Thymus (tissue), 11 donors: Measurements from ENCODE around the gene CD93. TPM values are rescaled to one million over a fixed set of nuclear protein-coding genes. Genes with fewer than 3 reads are reported as not detected.

ENCODE experiments used
- DNase-seq, 9 donors: peaks; one replicate each; pipeline ENCODE4 v3.0.0-alpha.2; 2013; ENCODE audit warnings: low spot score in 9 of 9, low read depth in 6 of 9, missing footprints in 1 of 9
- H3K27ac ChIP-seq, 2 donors: one replicate each; pipeline ENCODE4 v1.5.1; 2013; ENCODE audit warnings: control low read depth in 1 of 2, low read depth in 1 of 2, low read length in 1 of 2, mild to moderate bottlenecking in 1 of 2, moderate library complexity in 1 of 2
- H3K27me3 ChIP-seq, 2 donors: one replicate each; pipeline ENCODE4 v1.5.1; 2013; ENCODE audit warnings: low read length in 1 of 2; ENCODE audit not compliant: control insufficient read depth in 2 of 2, insufficient read depth in 1 of 2
- H3K36me3 ChIP-seq, 2 donors: one replicate each; pipeline ENCODE4 v1.5.1; 2013; ENCODE audit warnings: low read length in 1 of 2, mild to moderate bottlenecking in 1 of 2, moderate library complexity in 1 of 2; ENCODE audit not compliant: control insufficient read depth in 2 of 2, insufficient read depth in 2 of 2
- H3K4me1 ChIP-seq, 2 donors: one replicate each; pipeline ENCODE4 v1.5.1; 2013; ENCODE audit warnings: low read length in 2 of 2; ENCODE audit not compliant: control insufficient read depth in 2 of 2, insufficient read depth in 2 of 2
- H3K4me3 ChIP-seq, 2 donors: one replicate each; pipeline ENCODE4 v1.5.1; 2013; ENCODE audit warnings: low read length in 2 of 2, control low read depth in 1 of 2, mild to moderate bottlenecking in 1 of 2
- H3K9me3 ChIP-seq, 2 donors: one replicate each; pipeline ENCODE4 v1.5.1; 2013; ENCODE audit warnings: low read length in 1 of 2, mild to moderate bottlenecking in 1 of 2; ENCODE audit not compliant: control insufficient read depth in 2 of 2, insufficient read depth in 1 of 2
- WGBS: extraction: QIAGEN DNeasy Blood & Tissue Kit; methylation state at CpG from one replicate; pipeline ENCODE4 v1.1.7; 2013; 5-methylcytosine and 5-hydroxymethylcytosine counted together
- polyA plus RNA-seq: library from polyadenylated mRNA; stranded (reverse); fragments of 200-250 nt; gene quantifications from one replicate; pipeline ENCODE4 v1.2.3, GENCODE V29; 2013
- total RNA-seq: library from RNA; stranded (reverse); fragments of 120-200 nt; gene quantifications from one replicate; pipeline ENCODE4 v1.2.4, GENCODE V29; 2013
- donor health status: healthy.

Gene CD93
- total and polyA plus RNA-seq, 2 donors = 16.4 to 19.8 TPM

DNA sequence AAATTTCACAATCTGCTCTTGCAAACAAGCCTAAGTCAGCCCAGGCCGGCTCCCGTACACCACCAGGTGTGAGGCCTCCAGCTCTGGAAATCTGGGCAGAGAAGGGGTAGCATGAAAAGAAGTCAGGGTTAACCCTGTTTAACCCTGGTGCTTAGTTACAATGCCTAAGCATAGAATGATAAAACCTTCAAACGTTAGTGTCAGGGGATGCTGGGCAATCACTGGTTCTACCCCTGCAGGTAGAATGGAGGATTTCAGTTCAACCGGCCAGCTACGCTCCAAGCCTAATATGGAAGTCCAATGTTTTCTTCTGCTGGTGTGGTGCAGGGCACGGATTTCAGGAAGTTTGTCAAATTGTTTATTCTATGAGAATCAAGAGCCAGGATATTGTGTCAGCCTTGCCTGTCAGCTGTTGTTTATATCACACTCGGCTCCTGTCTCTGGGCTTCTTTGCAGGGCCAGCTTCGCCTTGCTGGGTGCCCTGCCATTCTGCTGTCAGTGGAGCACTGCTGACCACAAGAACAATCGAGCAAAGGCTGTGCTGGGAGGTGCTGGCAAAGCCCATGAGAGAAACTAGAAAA, 20.2 kb upstream of the CD93 start:
- no peak overlapping the region for H3K4me3 ChIP-seq
- 91% methylated on average over 9 of the region's 9 CpGs for WGBS
- no peaks in the 10 kb centered on the region for H3K36me3 ChIP-seq
- no peaks in the 10 kb centered on the region for H3K9me3 ChIP-seq
- peaks cover 0 to 10% of the 10 kb centered on the region in 2 donors for H3K4me1 ChIP-seq
- H3K27me3 ChIP-seq = no peaks in the 10 kb centered on the region
- no peak for DNase-seq
- no peak overlapping the region for H3K27ac ChIP-seq

DNA sequence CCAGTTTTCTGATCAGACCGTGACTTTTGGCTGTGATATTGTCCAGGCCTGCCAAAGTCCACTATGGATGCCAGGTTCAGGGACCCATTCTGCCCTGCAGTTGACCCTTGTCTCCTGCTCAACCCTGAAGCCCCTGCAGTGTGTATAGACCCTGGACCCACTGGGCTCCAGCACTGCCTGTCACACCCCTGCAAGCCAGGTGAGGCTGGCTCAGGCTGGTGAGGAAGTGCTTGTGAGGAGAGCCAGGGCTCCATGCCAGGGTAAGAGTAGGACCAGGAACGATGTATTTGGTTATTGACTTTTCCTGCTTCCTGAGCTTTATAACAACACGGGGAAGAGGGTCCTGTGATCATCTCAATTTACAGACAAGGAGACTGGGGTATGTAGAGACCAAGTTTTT, 19.1 kb upstream of the CD93 start:
- Histone ChIP-seq H3K27ac (no peak overlapping the region), H3K36me3 (no peaks in the 10 kb centered on the region), H3K4me1 (peaks cover 0 to 5% of the 10 kb centered on the region in 2 donors), H3K4me3 (no peak overlapping the region), H3K9me3 (no peaks in the 10 kb centered on the region), H3K27me3 (no peaks in the 10 kb centered on the region)
- WGBS = 76% methylated on average over 3 of the region's 3 CpGs
- no peak for DNase-seq

DNA sequence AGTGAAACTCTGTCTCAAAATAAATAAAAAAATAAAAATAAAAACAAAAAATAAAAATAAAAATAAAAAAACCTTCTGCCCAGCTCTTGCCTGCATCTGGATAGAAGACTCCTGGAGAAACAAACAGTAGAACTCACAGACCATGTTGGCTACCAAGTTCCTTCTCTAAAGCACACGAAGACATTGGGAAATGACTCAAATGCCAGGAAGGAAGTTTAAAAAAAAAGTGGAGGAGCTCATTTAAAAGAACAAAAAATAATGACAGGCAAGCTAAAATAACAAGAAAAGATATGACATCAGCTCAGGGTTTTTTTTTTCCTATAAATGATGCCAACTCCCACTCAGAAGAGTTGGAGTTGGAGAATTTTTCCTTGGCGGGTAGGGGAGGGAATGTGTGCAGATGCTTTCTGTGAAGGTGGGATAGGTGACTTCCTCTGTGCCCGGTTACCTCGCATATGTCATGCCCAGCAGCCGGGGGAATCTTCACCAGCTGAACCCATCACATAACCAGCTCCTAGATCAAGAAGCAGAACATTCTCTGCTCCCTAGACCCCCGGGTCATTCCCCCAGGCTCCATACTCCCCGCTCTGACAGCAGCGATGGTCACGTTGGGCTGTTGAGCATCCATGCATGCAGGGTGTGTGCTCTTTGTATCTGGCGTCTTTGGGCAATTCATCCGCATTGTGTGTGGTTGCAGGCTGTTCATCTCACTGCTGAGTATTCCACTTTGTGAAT, 17.3 kb upstream of the CD93 start:
- no peak for DNase-seq
- H3K27me3 ChIP-seq = no peaks in the 10 kb centered on the region
- H3K4me1 ChIP-seq = peaks cover 0 to 11% of the 10 kb centered on the region in 2 donors
- no peak overlapping the region for H3K4me3 ChIP-seq
- no peaks in the 10 kb centered on the region for H3K9me3 ChIP-seq
- H3K27ac ChIP-seq = no peak overlapping the region
- no peaks in the 10 kb centered on the region for H3K36me3 ChIP-seq
- 89% methylated on average over 11 of the region's 11 CpGs for WGBS

DNA sequence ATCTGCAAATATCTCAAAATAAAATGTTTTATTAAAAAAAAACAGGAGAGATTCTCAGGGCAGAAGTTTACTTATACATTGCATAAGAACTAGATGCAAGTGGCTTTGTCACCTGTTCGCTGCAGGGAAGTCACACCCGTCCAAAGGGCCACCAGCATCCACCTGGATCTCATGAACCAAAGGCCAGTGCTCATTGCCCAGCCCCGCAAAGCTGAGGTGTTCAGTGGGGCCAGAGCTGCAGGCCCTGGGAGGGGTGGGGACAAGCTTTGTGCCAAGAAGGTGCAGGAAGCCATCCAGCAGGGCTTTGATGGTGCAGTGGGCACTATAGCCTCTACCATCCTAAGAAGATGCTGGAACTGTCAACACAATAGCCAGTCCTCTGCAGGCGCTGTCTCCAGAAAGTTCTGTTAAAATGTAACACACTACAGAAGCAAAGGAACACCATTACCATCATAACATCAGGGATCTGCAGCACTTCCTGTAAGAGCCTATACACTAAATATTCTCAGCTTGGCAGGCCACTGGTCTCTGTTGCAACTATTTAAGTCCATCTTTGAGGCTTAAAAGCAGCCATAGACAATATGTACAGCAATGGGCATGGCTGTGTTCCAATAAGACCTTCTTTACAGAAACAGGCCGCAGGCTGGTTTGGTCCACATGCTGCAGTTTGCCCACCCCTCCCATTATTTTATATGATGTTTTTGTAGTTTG, 15.7 kb upstream of the CD93 start:
- Histone ChIP-seq H3K4me3 (no peak overlapping the region), H3K4me1 (peaks cover 0 to 11% of the 10 kb centered on the region in 2 donors), H3K27me3 (no peaks in the 10 kb centered on the region), H3K36me3 (no peaks in the 10 kb centered on the region), H3K9me3 (no peaks in the 10 kb centered on the region), H3K27ac (no peak overlapping the region)
- WGBS = 98% methylated on average over 5 of the region's 5 CpGs
- DNase-seq = no peak

DNA sequence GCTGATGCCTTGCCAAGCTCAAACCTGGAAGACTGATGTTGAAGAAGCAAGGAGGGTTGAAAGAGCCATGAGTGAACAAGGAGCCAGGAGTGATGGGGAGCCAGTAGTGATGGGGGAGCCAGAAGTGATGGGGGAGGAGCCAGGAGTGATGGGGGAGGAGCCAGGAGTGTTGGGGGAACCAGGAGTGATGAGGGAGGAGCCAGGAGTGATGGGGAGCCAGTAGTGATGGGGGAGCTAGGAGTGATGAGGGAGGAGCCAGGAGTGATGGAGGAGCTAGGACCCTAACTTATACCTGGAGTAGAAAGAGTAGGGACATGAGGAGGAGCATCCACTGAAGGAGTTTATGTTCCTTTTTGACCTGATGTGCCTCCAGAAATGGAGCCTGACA, 14.6 kb upstream of the CD93 start:
- Histone ChIP-seq H3K4me3 (no peak overlapping the region), H3K27me3 (no peaks in the 10 kb centered on the region), H3K4me1 (peaks cover 0 to 11% of the 10 kb centered on the region in 2 donors), H3K36me3 (no peaks in the 10 kb centered on the region), H3K27ac (no peak overlapping the region), H3K9me3 (no peaks in the 10 kb centered on the region)
- no peak for DNase-seq

DNA sequence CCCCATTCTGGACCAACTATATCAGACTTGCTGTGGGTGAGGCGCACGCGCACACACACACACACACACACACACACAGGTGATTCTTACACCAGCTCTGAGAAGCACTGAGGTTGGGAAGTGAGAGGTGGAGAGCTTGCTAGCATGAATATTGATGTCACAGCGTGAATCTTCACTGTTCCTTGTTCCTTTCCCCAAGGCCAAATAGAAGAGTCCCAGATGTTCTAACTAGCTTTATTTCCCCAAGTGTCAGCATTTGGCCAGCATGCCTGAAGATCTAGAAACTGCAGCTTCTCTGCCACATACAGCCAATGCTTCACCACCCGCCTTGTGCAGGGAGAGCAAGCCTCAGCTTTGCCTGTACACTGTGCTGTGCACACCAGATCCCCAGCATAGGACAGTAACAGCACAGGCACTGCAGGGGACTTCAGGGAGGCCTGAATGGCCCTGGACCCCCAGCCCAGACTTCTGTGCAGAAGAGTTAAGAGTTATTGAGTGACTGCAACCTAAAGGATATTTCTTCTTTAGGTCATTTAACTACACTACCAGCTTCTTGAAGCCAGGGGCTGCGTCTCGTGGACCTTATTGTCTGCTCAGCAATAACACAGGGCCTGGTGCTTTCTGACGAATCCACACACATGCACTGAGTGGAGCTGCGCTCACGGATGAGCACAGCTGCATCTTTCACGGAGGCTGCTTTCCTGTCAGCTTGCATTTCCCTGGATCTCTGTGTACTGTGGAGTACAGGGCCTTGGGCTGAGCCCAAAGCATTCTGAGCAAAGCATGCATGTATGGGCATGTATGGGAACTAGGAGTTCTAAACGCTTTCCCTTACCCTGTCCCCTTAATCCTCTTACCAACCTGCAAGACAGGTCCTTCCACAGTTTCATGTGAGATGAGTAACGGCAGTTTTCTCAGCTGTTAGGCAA, 13.9 kb upstream of the CD93 start:
- Histone ChIP-seq H3K4me1 (peaks cover 0 to 5% of the 10 kb centered on the region in 2 donors), H3K9me3 (no peaks in the 10 kb centered on the region), H3K27me3 (no peaks in the 10 kb centered on the region), H3K27ac (peak overlapping the region; percentile 30 to 70), H3K4me3 (no peak overlapping the region), H3K36me3 (no peaks in the 10 kb centered on the region)
- peak in 1 of 9 donors; percentile 40 for DNase-seq
- WGBS = 86% methylated on average over 13 of the region's 13 CpGs

DNA sequence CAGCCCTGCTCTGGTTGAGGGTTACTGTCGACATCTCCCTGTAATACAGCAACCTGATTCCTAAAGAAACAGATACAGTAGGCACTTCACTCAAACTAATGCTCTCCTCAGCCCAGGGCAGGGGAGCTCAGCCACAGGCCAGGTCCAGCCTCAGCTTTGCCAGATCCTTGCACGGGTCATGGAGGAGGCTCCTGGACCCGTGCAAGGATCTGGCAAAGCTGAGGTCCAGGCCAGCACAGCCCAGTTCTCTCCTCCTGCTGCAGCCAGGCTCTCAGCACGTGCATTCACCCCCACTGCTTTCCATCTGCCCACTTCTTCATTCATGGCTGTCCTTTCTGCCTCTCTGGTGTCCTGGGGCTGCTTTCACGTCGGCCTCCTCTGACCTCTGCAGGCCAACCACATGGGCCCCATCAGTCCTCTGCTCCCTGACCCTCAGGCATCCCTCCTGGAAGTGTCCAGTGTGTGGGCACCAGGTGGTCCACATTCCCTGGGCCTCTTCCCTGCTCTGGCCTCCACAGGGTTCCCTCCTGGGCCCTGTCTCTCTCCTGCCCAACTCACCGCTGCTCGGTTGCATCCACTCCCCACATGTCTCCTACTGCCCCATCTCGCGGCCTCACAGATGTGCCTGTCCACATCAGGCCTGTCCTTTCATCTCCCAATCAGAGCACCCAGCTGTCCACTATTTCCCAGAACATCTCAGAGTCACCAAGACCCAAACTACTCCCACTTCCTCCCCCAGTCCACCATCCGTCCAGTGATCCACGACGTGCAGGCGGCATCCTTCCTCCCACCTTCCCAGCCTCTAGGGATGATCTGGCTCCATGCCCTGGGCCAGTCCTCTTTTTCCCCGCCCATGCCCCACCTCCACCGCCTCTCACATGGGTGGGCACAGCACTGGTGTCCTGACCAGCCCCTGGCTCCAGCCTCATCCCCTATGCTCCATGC, 11.8 kb upstream of the CD93 start:
- peaks cover 0 to 5% of the 10 kb centered on the region in 2 donors for H3K4me1 ChIP-seq
- H3K36me3 ChIP-seq = no peaks in the 10 kb centered on the region
- H3K27ac ChIP-seq = no peak overlapping the region

DNA sequence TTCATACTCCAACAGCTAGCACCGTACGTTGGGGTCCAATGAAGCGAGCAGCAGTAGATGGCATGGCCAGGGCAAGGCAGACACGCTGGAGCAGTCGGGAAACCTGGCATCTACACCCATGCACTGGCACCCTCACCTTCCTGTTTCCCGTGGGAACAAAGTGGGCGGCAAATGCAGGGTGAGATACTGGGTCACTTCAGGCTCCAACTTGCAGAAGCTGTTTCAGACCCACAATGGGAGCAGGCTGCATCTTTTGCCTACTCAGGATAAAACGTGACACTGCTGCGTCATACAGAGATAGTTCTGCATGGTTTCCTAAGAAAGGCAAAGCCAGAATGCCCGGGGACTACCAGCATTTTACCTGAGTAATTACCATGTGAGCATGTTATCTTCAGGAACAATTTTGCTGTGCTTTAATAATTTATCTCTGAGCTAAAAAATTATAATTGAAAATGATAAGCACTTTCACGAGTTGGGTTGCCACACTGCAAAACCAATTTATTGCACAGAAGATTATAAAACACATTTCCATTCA, 10.9 kb upstream of the CD93 start:
- no peak overlapping the region for H3K27ac ChIP-seq
- H3K27me3 ChIP-seq = no peaks in the 10 kb centered on the region
- 92% methylated on average over 11 of the region's 11 CpGs for WGBS
- no peak for DNase-seq
- H3K36me3 ChIP-seq = no peaks in the 10 kb centered on the region
- no peak overlapping the region for H3K4me3 ChIP-seq
- H3K9me3 ChIP-seq = no peaks in the 10 kb centered on the region
- H3K4me1 ChIP-seq = peaks cover 0 to 5% of the 10 kb centered on the region in 2 donors

More for the DNA sequence above, 11.8 kb upstream of the CD93 start:
- no peak for DNase-seq
- no peaks in the 10 kb centered on the region for H3K9me3 ChIP-seq
- H3K27me3 ChIP-seq = no peaks in the 10 kb centered on the region
- 92% methylated on average over 16 of the region's 16 CpGs for WGBS
- no peak overlapping the region for H3K4me3 ChIP-seq
